Motor neuron (in vitro differentiated cells): ENCODE data around the gene LAMA4. TPM values are rescaled to one million over a fixed set of nuclear protein-coding genes. Genes with fewer than 3 reads are reported as not detected.
A peak's percentile ranks its signal among the peaks of the same experiment; 100 is the strongest.

Experiments used
- ATAC-seq, 8 experiments: fragments of 200-7000 bp; cut with Tn5 transposase; replicated peaks in 6 of 8; 2 replicates each; pipeline ENCODE4 v1.8.0; 2021; ENCODE audit warnings: mild to moderate bottlenecking in 8 of 8, moderate library complexity in 8 of 8
- H3K27ac ChIP-seq, 2 donors: fragments of 250-450 bp; sonication (Bioruptor Pico); 2 replicates each; pipeline ENCODE4 v1.9.0; 2021; ENCODE audit warnings: antibody characterized with exemption in 2 of 2, mild to moderate bottlenecking in 2 of 2, moderate library complexity in 1 of 2
- H3K4me1 ChIP-seq, 2 donors: fragments of 250-450 bp; sonication (Bioruptor Pico); replicated peaks in 1 of 2; 2 replicates each; pipeline ENCODE4 v1.6.1; 2021; ENCODE audit warnings: antibody characterized with exemption in 2 of 2, mild to moderate bottlenecking in 2 of 2, moderate library complexity in 1 of 2
- H3K4me3 ChIP-seq, 5 donors: fragments of 250-450 bp; sonication (Bioruptor Pico); 2 replicates each; pipeline ENCODE4 v1.9.0; 2021; ENCODE audit warnings: antibody characterized with exemption in 5 of 5, mild to moderate bottlenecking in 5 of 5, moderate library complexity in 4 of 5
- WGBS, 10 experiments: fragments of 450-650 bp; shearing (Covaris generic); methylation state at CpG; one replicate each; pipeline ENCODE4 v1.0.0; 2022; 5-methylcytosine and 5-hydroxymethylcytosine counted together
- in situ Hi-C, 9 experiments: fragments of 400-800 bp; cut with MboI; loops; one replicate each; pipeline ENCODE4 v1.15.0; 2021; ENCODE audit warnings: low sequenced_read_pairs in 9 of 9, low pct_unique_long_range_greater_than_20kb in 2 of 9; ENCODE audit not compliant: unreplicated experiment in 9 of 9
- total RNA-seq, 8 experiments: library from RNA; unstranded; fragments of 300-600 nt; gene quantifications; 2 replicates each; pipeline versions ENCODE4 v1.2.3 to v1.2.4, GENCODE V29; 2022

Gene LAMA4
- total RNA-seq, 8 experiments from 2014 or later, result 3.6 to 1,765 (median 40.3) TPM

DNA sequence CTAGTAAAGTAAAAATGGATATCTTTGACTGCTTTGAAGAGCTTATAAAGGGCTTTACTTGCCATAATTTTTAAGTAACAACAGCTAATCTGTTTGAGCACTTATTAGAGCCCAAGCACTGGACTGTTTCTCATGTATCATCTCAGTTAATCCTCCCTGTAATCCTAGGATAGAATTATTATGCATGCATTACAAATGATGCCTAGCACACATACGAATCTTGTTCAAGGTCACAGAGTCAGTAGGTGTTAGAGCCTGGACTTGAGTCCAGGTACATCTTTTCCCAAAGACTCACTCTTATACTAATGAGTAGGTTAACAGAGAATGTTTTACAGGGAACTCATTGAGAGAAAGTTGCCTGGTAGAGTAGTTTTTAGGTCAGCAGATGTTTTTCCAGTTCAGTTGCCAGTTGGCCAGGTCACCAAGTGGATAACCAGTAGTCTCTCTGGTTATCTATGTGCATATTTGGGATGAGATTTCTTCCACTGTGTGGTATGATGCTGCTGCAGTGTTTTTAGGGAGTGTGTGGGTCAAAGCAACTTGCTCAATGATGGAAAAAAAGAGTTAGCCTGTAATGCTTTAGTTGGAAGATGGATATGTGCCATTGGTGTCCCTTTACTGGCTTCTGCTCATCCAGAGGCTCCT is 32.3 kb upstream of the LAMA4 start:
- no peak for ATAC-seq
- 13 to 100% (median 80%) methylated on average over 1 of the region's 1 CpG; no CpG with 5 or more reads in 5 of the 10 experiments for WGBS, 10 experiments
- H3K4me3 ChIP-seq, result no peak overlapping the region
- no peak overlapping the region for H3K27ac ChIP-seq
- in situ Hi-C loops, result no loop called here
- peaks cover 16 to 17% of the 10 kb centered on the region in 2 donors for H3K4me1 ChIP-seq

DNA sequence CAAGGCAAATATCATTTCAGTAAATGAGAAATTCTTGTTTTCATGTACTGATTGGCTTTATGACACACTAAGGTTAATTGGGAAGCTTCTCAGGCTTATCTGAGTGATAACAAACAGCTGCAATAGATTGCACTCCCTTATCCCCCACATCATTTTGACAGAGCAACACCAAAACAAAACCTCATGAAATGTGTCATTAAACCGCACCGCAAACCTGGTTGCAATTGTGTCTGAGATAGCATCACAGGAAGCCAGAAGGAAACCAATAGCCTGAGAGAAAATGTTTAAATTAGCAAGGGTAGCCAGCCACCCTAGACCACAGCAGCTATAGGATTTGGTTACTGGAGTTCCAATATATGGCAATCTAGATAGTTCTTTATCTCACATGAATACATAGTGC is 31.6 kb upstream of the LAMA4 start:
- H3K27ac ChIP-seq, result no peak overlapping the region
- in situ Hi-C loops, result no loop called here
- ATAC-seq, result no peak
- H3K4me3 ChIP-seq, result no peak overlapping the region
- peaks cover 16 to 17% of the 10 kb centered on the region in 2 donors for H3K4me1 ChIP-seq
- WGBS, 10 experiments, result 73 to 100% (median 90%) methylated on average over 1 to 2 of the region's 2 CpGs; no CpG with 5 or more reads in 1 of the 10 experiments

DNA sequence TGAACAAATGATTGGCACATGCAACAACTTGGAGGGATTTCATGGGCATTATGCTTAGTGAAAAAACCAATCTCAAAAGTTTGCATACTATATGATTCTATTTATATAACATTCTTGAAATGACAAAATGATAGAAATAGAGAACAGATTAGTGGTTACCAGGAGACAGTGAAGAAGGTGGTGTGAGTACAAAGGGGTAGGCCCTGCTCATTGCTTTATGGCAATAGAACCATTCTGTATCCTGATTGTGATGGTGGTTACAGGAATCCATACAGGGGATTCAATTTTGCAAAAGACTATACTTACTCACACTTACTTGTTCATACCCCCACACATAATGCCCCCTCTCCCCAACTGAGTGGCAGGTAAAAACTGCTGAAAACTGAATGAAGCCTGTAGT is 30.2 kb upstream of the LAMA4 start:
- no peak for ATAC-seq
- no peak overlapping the region for H3K27ac ChIP-seq
- peaks cover 18 to 23% of the 10 kb centered on the region in 2 donors for H3K4me1 ChIP-seq
- in situ Hi-C loops, result no loop called here
- no peak overlapping the region for H3K4me3 ChIP-seq

DNA sequence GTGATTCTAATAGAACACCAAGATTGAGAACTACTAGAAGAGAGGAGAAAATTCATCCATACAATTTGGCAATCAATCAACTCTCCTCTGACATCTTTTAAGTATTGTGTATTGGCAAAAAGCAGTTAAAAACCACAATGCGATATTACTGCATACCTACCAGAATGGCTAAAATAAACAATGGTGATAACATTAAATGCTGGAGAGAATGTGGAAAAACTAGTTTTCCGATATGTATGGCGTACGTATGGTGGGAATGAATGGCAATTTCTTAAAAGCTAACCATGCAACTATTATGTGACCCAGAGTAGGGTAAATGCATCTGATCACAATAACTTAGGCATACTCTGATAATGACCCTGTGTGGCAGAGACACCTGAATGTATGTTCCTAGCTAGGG is 29.3 kb upstream of the LAMA4 start:
- Histone ChIP-seq H3K4me1 (peaks cover 10 to 23% of the 10 kb centered on the region in 2 donors), H3K4me3 (no peak overlapping the region), H3K27ac (no peak overlapping the region)
- no peak for ATAC-seq
- in situ Hi-C loops, result no loop called here
- WGBS, 10 experiments, result 86 to 100% (median 97%) methylated on average over 1 to 4 of the region's 4 CpGs; no CpG with 5 or more reads in 1 of the 10 experiments

DNA sequence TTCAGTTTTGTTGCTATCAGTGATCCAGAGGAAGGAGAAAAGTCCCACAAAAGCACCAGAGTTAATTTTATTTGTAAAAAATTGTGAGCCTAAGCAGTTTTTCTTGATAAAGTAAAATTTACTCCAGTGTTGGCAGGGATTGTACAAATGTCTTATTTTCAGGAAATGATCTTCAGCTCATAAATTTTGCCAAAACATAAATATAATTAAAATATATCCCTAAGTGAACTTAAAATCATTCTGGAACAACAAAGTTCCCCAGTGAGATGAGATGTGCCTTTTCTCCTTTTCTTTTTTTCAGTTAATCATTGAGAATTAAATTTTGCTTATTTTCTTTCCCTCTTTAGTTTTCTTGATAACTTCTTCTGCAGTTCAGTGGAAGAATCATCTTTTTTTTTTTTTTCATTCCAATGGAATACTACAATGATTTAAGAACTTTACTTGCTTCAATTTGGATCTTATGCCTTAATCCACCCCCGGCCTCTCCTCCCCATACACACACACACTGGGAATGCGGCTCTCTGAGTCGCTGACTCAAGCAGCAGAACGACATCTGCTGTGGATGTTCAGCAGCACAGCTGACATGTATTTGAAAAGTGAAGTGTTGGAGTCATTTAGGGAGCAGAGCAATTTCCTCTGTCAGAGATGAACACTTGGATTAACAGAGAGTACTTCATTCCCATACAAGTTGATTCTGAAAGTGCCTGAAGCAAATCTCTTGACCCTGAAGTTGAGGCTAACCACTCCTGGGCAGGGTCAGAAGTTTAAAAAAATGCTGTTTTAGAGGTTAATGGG is 27.7 kb upstream of the LAMA4 start:
- H3K4me3 ChIP-seq, result no peak overlapping the region
- peak; percentile 73 to 91 (median 85) for ATAC-seq
- WGBS, 10 experiments, result 0 to 40% (median 4%) methylated on average over 1 to 4 of the region's 4 CpGs
- peaks cover 8 to 23% of the 10 kb centered on the region in 2 donors for H3K4me1 ChIP-seq
- no peak overlapping the region for H3K27ac ChIP-seq
- in situ Hi-C loops, result no loop called here

DNA sequence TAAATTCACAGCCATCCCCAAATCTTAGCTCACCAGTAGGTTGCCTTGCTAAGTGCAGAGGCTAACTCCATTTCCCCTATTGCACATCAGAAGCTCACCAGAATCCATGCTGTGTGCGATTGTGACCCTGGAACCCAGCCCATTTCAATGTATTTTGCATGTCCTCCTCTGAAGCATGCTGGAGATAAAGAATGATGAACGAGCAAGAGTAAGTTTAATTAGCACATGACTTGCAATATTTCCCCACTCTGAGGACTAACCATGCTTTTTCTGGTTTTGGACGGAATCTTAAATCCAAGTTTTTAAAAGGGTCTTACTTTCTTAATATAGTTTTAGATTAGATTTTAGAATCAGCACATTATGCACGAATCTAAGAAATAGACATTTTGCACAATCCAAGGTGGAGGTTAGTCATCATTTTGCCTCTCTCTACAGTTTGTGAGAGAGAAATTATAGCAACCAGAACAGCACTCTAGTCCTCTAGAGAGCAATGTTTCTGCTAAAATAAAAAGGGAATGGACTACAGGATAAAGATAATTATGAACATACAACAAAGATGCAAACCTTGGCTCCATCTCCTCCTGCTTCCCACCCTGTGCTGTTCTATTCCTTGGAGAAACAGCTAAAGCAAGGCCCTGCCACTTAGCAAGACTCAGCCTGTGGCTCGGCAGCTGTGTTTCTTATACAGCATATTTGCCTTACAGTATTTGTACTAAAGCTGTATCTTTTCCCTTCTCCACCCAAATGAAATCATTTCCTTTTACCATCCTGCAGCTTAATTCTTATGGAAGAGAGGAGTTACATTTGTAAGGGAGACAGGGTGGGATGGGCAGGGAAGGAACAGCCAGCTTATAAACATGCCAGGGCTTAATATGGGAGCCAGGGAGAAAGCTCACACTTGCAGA is 24.9 kb upstream of the LAMA4 start:
- 0 to 100% (median 76%) methylated on average over 1 to 5 of the region's 5 CpGs for WGBS, 10 experiments
- Histone ChIP-seq H3K27ac (peak overlapping the region in 1 of 2 donors; percentile 15), H3K4me3 (no peak overlapping the region), H3K4me1 (peaks cover 10 to 30% of the 10 kb centered on the region in 2 donors)
- in situ Hi-C loops, result no loop called here
- ATAC-seq, result peak; percentile 7 to 55 (median 36)

DNA sequence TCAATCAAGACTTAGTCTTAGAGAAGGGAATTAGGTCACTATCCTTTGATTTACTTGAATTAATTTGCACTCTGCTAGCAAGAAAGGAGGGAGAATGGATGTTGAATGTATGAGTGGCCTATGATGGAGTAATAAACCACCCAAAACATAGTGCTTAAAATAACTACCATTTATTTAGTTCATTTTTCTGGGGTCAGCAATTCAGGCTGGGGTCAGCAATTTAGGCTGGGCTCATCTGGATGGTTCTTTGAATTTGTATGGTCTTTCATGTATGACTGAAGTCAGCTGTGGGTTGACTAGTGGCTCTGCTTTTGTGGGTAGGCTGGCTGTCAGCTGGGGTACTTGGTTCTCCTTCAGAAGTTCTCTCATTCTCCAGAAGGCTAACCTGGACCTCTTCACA is 21.0 kb upstream of the LAMA4 start:
- ATAC-seq, result no peak
- in situ Hi-C loops, result no loop called here
- Histone ChIP-seq H3K4me3 (no peak overlapping the region), H3K4me1 (peaks cover 4 to 21% of the 10 kb centered on the region in 2 donors), H3K27ac (no peak overlapping the region)

DNA sequence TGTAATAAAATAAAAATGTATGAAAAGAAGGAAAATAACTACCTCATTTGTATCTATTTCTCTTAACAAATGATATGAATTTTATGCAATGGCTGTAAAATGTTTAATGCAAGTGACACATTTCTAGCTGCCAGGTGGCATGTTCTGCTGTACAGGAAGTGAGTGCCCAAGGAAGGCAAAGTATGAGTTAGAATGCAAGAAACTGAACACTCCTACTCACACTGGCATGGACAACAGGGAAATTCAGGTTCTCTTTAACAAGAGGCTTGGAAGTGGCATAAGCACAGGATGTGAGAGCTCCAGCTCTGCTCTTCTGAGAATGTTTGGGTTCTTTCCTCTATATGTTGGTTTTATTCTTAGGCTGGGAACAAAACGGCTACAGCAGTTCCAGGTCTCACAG is 20.4 kb upstream of the LAMA4 start:
- no peak overlapping the region for H3K27ac ChIP-seq
- in situ Hi-C loops, result no loop called here

DNA sequence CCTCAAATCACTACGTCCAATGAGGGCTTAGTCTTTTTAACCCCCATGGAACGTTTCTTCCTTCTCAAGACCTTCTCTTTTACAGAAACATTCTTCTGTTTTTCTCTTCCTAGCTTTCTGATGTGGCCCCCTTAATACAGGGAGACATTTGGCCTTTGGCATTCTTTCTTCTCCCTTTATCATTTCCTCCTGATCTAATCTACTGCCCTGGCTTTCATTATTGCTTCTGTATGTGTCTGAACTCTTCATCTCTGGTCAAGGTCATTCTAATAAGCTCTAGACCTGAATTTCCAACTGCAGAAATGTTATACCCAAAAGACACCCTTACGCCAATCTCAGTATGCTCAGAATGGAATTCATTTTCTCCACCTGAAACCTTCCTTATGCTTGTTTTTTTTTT is 18.4 kb upstream of the LAMA4 start:
- in situ Hi-C loops, result no loop called here
- Histone ChIP-seq H3K27ac (no peak overlapping the region), H3K4me1 (peaks cover 2 to 7% of the 10 kb centered on the region in 2 donors), H3K4me3 (no peak overlapping the region)
- WGBS, 10 experiments, result 81 to 100% (median 90%) methylated on average over 1 to 3 of the region's 3 CpGs
- ATAC-seq, result no peak

More for the DNA sequence above, 20.4 kb upstream of the LAMA4 start:
- Histone ChIP-seq H3K4me1 (peaks cover 4 to 17% of the 10 kb centered on the region in 2 donors), H3K4me3 (no peak overlapping the region)
- peak in 1 of 8 experiments; percentile 30 for ATAC-seq
- 0 to 100% (median 60%) methylated on average over 1 of the region's 1 CpG; no CpG with 5 or more reads in 5 of the 10 experiments for WGBS, 10 experiments

DNA sequence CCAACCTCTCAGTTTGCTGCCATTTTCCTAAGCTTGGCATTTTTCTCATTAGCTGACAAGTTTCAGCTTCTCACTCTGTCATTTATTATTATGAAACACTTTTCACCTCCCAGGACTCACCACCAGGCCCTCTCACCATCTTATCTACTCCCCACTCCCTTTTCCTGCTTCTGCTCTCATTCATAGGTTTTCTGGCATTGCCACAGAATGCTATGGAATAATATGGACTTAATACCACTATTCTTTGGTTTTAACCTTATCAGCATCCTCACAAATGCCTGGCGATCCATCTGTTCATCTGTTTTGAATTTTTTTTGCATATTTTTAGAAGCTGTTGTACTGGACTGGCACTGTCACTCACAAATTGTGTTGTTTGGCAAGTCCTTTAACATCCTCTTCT is 16.4 kb upstream of the LAMA4 start:
- 43 to 100% (median 88%) methylated on average over 1 of the region's 1 CpG; no CpG with 5 or more reads in 3 of the 10 experiments for WGBS, 10 experiments
- no peak overlapping the region for H3K27ac ChIP-seq
- in situ Hi-C loops, result no loop called here
- H3K4me3 ChIP-seq, result no peak overlapping the region
- peaks cover 2 to 7% of the 10 kb centered on the region in 2 donors for H3K4me1 ChIP-seq
- ATAC-seq, result no peak

DNA sequence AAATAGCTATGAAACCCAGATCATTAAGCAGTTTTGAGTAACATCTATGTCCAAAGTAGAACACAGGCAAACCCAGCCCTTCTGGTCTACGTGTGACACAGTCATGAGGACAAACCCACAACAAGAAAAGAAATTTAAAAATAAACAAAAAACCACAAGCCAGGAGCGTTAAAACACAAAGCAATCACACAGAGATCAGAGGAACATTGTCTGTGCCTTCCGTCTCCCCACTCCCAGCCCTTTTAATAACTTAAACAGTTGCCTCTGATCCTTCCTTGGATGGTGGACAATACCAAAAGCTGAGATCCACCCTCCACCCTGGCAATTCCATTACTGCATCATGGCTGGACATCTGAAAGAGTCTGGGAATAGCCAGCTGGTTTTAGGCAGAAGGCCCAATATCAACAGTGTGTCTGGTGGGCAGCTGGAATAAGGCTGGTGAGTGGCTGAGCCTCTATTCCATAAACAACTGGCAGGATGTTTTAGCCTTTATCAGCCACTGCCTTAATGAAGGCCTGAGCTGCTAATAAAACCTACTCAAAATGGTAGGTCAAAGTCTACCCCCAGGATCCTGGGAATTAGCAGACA is 15.7 kb upstream of the LAMA4 start:
- ATAC-seq, result no peak
- H3K4me3 ChIP-seq, result no peak overlapping the region
- in situ Hi-C loops, result no loop called here
- no peak overlapping the region for H3K27ac ChIP-seq
- H3K4me1 ChIP-seq, result peaks cover 2 to 3% of the 10 kb centered on the region in 2 donors
- WGBS, 10 experiments, result 21 to 100% (median 88%) methylated on average over 1 to 3 of the region's 3 CpGs; no CpG with 5 or more reads in 3 of the 10 experiments

DNA sequence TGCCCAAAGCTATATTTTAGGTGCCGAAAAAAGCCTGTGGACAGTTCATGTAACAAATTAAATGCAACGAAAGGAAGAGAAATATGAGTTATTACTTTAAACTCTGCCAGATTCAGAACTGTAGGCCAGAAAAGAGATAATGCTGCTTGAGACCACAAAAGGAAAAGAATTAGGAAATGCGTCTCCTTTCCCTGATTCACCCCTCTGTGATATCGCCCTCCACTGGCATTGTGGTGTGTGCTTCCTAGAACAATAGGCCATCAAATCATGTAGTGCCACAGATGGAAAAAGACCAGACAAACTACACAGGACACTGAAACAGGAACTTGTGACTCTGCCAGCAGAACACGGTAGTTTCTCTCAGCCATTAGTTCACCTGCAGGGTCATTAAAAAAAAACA is 14.7 kb upstream of the LAMA4 start:
- in situ Hi-C loops, result no loop called here
- 20 to 93% (median 83%) methylated on average over 1 to 5 of the region's 5 CpGs; no CpG with 5 or more reads in 1 of the 10 experiments for WGBS, 10 experiments
- no peak overlapping the region for H3K27ac ChIP-seq
- no peaks in the 10 kb centered on the region for H3K4me1 ChIP-seq
- H3K4me3 ChIP-seq, result no peak overlapping the region
- peak in 2 of 8 experiments; percentile 39 to 72 for ATAC-seq
